ENCODE data around the gene TXNIP. TPM values are rescaled to one million over a fixed set of nuclear protein-coding genes. Genes with fewer than 3 reads are reported as not detected.
A peak's percentile ranks its signal among the peaks of the same experiment; 100 is the strongest.

The TXNIP gene
- total and polyA plus RNA-seq, 12 donors = 231 to 1,142 (median 750) TPM

- intact Hi-C loops (cut with DNase I) = loop anchor here in 8 of 10 donors (1.0 to 5.0 kb wide), 7 partner anchors 19 to 35 kb away; partner anchors contain the start of gene TXNIP (in 1 of the 8)
- Histone ChIP-seq H3K4me1 (peaks cover 38 to 57% (median 55%) of the 10 kb centered on the region in 9 donors), H3K4me3 (peak overlapping the region in 5 of 10 donors; percentile 4 to 44 (median 40)), H3K27me3 (no peaks in the 10 kb centered on the region), H3K27ac (peak overlapping the region; percentile 89 to 97 (median 94)), H3K36me3 (peaks cover 0 to 14% (median 0%) of the 10 kb centered on the region in 9 donors), H3K9me3 (no peaks in the 10 kb centered on the region)
- peak in 1 of 2 donors; percentile 82 for DNase-seq
- TF ChIP-seq CTCF (IDR thresholded peaks at IDR 0.05) = peak; percentile 76 to 93 (median 85)
- 11 to 12% methylated on average over 9 of the region's 9 CpGs for WGBS, 2 donors
- peak; percentile 5 to 46 (median 35) for ATAC-seq
Observed at GRCh38 chr1:145977486-145978470, 18.6 kb downstream of the TXNIP start.

GRCh38 chr1:145977016-145977415, 19.4 kb downstream of the TXNIP start:
- ATAC-seq (no peak), DNase-seq (no peak)
- TF ChIP-seq CTCF (IDR thresholded peaks at IDR 0.05) = no peak
- H3K9me3 ChIP-seq = no peaks in the 10 kb centered on the region
- H3K27ac ChIP-seq = peak overlapping the region in 9 of 10 donors; percentile 89 to 97 (median 95)
- intact Hi-C loops (cut with DNase I) = loop anchor here in 5 of 10 donors (1.0 to 5.0 kb wide), 5 partner anchors 30 to 35 kb away; no protein-coding TSS in a partner anchor
- H3K4me3 ChIP-seq = no peak overlapping the region
- 83% methylated on average over 5 of the region's 5 CpGs for WGBS, 2 donors
- H3K27me3 ChIP-seq = no peaks in the 10 kb centered on the region
- peaks cover 30 to 49% (median 48%) of the 10 kb centered on the region in 9 donors for H3K4me1 ChIP-seq
- H3K36me3 ChIP-seq = peaks cover 0 to 14% (median 0%) of the 10 kb centered on the region in 9 donors

GRCh38 chr1:145975216-145975615, 21.2 kb downstream of the TXNIP start:
- WGBS, 2 donors = 66 to 75% methylated on average over 4 of the region's 4 CpGs
- no peak for TF ChIP-seq CTCF (IDR thresholded peaks at IDR 0.05)
- intact Hi-C loops (cut with DNase I) = loop anchor here in 1 of 10 donors (5.0 kb wide), 1 partner anchor 37 kb away; no protein-coding TSS in a partner anchor
- H3K9me3 ChIP-seq = no peaks in the 10 kb centered on the region
- peaks cover 0 to 14% (median 0%) of the 10 kb centered on the region in 9 donors for H3K36me3 ChIP-seq
- no peak overlapping the region for H3K27ac ChIP-seq
- no peak overlapping the region for H3K4me3 ChIP-seq
- no peaks in the 10 kb centered on the region for H3K27me3 ChIP-seq
- ATAC-seq = no peak
- peaks cover 16 to 31% (median 30%) of the 10 kb centered on the region in 9 donors for H3K4me1 ChIP-seq
- DNase-seq = no peak

- Histone ChIP-seq H3K36me3 (peaks cover 0 to 14% (median 0%) of the 10 kb centered on the region in 9 donors), H3K27me3 (no peaks in the 10 kb centered on the region), H3K9me3 (no peaks in the 10 kb centered on the region), H3K27ac (no peak overlapping the region), H3K4me3 (no peak overlapping the region), H3K4me1 (peaks cover 13 to 26% (median 25%) of the 10 kb centered on the region in 9 donors)
- WGBS, 2 donors = 78 to 83% methylated on average over 7 of the region's 7 CpGs
- intact Hi-C loops (cut with DNase I) = loop anchor here in 2 of 10 donors (5.0 kb wide), 3 partner anchors 38 to 127 kb away; partner anchors contain the start of genes NUDT17 (in 1 of the 2) and PIAS3 (in 1 of the 2)
- DNase-seq (no peak), ATAC-seq (no peak)
- no peak for TF ChIP-seq CTCF (IDR thresholded peaks at IDR 0.05)
Observed at GRCh38 chr1:145974721-145975120, 21.7 kb downstream of the TXNIP start.

Measured in heart right ventricle (tissue), 16 donors.